ENCODE measurements around the gene RPTN.

The RPTN gene

GRCh38 chr1:152130186-152130585, 28.8 kb downstream of the RPTN start:
- Histone ChIP-seq H3K9me3 (ENCODE audit: insufficient read depth, low read length) (no peaks in the 10 kb centered on the region), H2AFZ (ENCODE audit: low read depth, low read length, severe bottlenecking) (no peak overlapping the region), H3K79me2 (ENCODE audit: insufficient read depth, low read length) (no peaks in the 10 kb centered on the region), H4K20me1 (ENCODE audit: low read depth, low read length) (no peaks in the 10 kb centered on the region), H3K4me3 (ENCODE audit: insufficient read depth, low read length, poor library complexity, severe bottlenecking) (no peak overlapping the region), H3K36me3 (ENCODE audit: low read length) (no peaks in the 10 kb centered on the region), H3K9me2 (replicated peaks; ENCODE audit: insufficient read depth, low read length) (no peaks in the 10 kb centered on the region), H3K27ac (ENCODE audit: low read depth, low read length) (no peak overlapping the region), H3K4me2 (ENCODE audit: low read depth, low read length, poor library complexity, severe bottlenecking) (no peak overlapping the region), H3K27me3 (ENCODE audit: low read length) (no peaks in the 10 kb centered on the region), H3F3A (ENCODE audit: insufficient read depth) (no peaks in the 10 kb centered on the region), H3K9ac (ENCODE audit: low read length) (no peak overlapping the region)
- no peak for TF ChIP-seq EZH2phosphoT487 (conservative IDR thresholded peaks at IDR 0.05; ENCODE audit: low read length)
- TF ChIP-seq, protein P1, sequence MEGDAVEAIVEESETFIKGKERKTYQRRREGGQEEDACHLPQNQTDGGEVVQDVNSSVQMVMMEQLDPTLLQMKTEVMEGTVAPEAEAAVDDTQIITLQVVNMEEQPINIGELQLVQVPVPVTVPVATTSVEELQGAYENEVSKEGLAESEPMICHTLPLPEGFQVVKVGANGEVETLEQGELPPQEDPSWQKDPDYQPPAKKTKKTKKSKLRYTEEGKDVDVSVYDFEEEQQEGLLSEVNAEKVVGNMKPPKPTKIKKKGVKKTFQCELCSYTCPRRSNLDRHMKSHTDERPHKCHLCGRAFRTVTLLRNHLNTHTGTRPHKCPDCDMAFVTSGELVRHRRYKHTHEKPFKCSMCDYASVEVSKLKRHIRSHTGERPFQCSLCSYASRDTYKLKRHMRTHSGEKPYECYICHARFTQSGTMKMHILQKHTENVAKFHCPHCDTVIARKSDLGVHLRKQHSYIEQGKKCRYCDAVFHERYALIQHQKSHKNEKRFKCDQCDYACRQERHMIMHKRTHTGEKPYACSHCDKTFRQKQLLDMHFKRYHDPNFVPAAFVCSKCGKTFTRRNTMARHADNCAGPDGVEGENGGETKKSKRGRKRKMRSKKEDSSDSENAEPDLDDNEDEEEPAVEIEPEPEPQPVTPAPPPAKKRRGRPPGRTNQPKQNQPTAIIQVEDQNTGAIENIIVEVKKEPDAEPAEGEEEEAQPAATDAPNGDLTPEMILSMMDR (IDR thresholded peaks at IDR 0.05; ENCODE audit: insufficient read depth, low read length, poor library complexity, severe bottlenecking), result no peak

DNA sequence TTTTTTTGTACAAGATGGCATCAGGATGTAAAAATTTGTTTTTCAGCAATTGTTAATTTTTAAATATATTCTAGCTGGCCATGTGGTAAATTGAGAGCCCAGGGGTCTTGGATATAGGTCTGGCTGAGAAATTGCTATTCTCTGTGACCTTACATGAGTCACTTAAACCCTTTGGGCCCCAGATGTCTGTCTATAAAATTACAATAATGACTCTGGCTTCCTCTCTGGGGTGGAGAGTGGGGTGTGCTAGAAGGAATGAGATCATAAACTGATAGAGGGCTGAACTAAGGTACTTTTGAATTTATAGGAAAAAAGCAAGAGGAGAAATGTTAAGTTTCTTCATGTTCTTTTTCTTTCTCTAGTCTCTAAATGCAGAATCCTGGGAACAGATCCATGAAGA, 31.4 kb downstream of the RPTN start:
- no peak overlapping the region for H2AFZ ChIP-seq (ENCODE audit: low read depth, low read length, severe bottlenecking)
- H3K9me2 ChIP-seq (replicated peaks; ENCODE audit: insufficient read depth, low read length), result no peaks in the 10 kb centered on the region
- H3F3A ChIP-seq (ENCODE audit: insufficient read depth), result no peaks in the 10 kb centered on the region
- H3K9me3 ChIP-seq (ENCODE audit: insufficient read depth, low read length), result no peaks in the 10 kb centered on the region
- no peaks in the 10 kb centered on the region for H4K20me1 ChIP-seq (ENCODE audit: low read depth, low read length)
- H3K4me3 ChIP-seq (ENCODE audit: insufficient read depth, low read length, poor library complexity, severe bottlenecking), result no peak overlapping the region
- H3K36me3 ChIP-seq (ENCODE audit: low read length), result no peaks in the 10 kb centered on the region
- no peaks in the 10 kb centered on the region for H3K27me3 ChIP-seq (ENCODE audit: low read length)
- TF ChIP-seq, protein P1 (IDR thresholded peaks at IDR 0.05; ENCODE audit: insufficient read depth, low read length, poor library complexity, severe bottlenecking), result no peak
- no peak for TF ChIP-seq EZH2phosphoT487 (conservative IDR thresholded peaks at IDR 0.05; ENCODE audit: low read length)
- no peak overlapping the region for H3K27ac ChIP-seq (ENCODE audit: low read depth, low read length)
- no peak overlapping the region for H3K4me2 ChIP-seq (ENCODE audit: low read depth, low read length, poor library complexity, severe bottlenecking)
- H3K9ac ChIP-seq (ENCODE audit: low read length), result no peak overlapping the region
- no peaks in the 10 kb centered on the region for H3K79me2 ChIP-seq (ENCODE audit: insufficient read depth, low read length)

GRCh38 chr1:152125834-152126443, 33.1 kb downstream of the RPTN start:
- Histone ChIP-seq H3K9me2 (replicated peaks; ENCODE audit: insufficient read depth, low read length) (no peaks in the 10 kb centered on the region), H3F3A (ENCODE audit: insufficient read depth) (no peaks in the 10 kb centered on the region), H3K27ac (ENCODE audit: low read depth, low read length) (no peak overlapping the region), H3K9ac (ENCODE audit: low read length) (no peak overlapping the region), H3K4me3 (ENCODE audit: insufficient read depth, low read length, poor library complexity, severe bottlenecking) (no peak overlapping the region), H3K36me3 (ENCODE audit: low read length) (no peaks in the 10 kb centered on the region), H3K9me3 (ENCODE audit: insufficient read depth, low read length) (no peaks in the 10 kb centered on the region), H4K20me1 (ENCODE audit: low read depth, low read length) (no peaks in the 10 kb centered on the region), H2AFZ (ENCODE audit: low read depth, low read length, severe bottlenecking) (no peak overlapping the region), H3K79me2 (ENCODE audit: insufficient read depth, low read length) (no peaks in the 10 kb centered on the region), H3K4me2 (ENCODE audit: low read depth, low read length, poor library complexity, severe bottlenecking) (no peak overlapping the region), H3K27me3 (ENCODE audit: low read length) (no peaks in the 10 kb centered on the region)
- TF ChIP-seq, protein P1 (IDR thresholded peaks at IDR 0.05; ENCODE audit: insufficient read depth, low read length, poor library complexity, severe bottlenecking), result no peak
- no peak for TF ChIP-seq EZH2phosphoT487 (conservative IDR thresholded peaks at IDR 0.05; ENCODE audit: low read length)

All from SU-DHL-6 (cell line).